HCT116 (cell line): ENCODE results near the gene ZHX3. TPM values are rescaled to one million over a fixed set of nuclear protein-coding genes. Genes with fewer than 3 reads are reported as not detected.

ENCODE experiments used
- ATAC-seq: fragments of 200-7000 bp; cut with Tn5 transposase; 2 replicates; pipeline ENCODE4 v1.9.1; 2020; ENCODE audit warnings: mild to moderate bottlenecking, moderate library complexity
- BruUV-seq: library from RNA; stranded (reverse); fragments of 400-500 nt; replicated peaks from 2 replicates; lab custom pipeline; 2021; lab: Mats Ljungman, UMichigan
- CTCF ChIA-PET: fragments of 300-600 bp; sonication (Branson Sonifier 250); formaldehyde crosslinking; loops from one replicate; lab custom pipeline; 2021; ENCODE audit warnings: antibody characterized with exemption; lab: Charles Lee
- POLR2A ChIA-PET: fragments of 300-600, 350-600 bp; sonication (Branson Sonifier 250); formaldehyde crosslinking; loops from one replicate; lab custom pipeline; 2021; ENCODE audit warnings: antibody characterized with exemption; lab: Charles Lee
- RAD21 ChIA-PET, 2 experiments: fragments of 300-600 bp; sonication (Branson Sonifier 250); formaldehyde crosslinking; loops; one replicate each; lab custom pipeline; 2023; ENCODE audit warnings: low total read pairs in 2 of 2; ENCODE audit not compliant: uncharacterized antibody in 2 of 2, unreplicated experiment in 2 of 2, low non-redundant PET in 1 of 2; lab: Charles Lee
- DNase-seq: peaks from one replicate; pipeline ENCODE4 v3.0.0-alpha.2; 2010; ENCODE audit warnings: low read depth, low spot score
- H2AFZ ChIP-seq: fragments of 200-600 bp; shearing (Covaris generic), sonication (generic); 2 replicates; pipeline ENCODE4 v1.6.1; 2017; ENCODE audit warnings: low read depth, mixed run types, mixed read lengths, antibody characterized with exemption, low read length; ENCODE audit not compliant: poor library complexity, severe bottlenecking
- H3K27ac ChIP-seq: 2 replicates; pipeline ENCODE4 v1.5.1; 2012; ENCODE audit warnings: low read depth, low read length
- H3K27me3 ChIP-seq: fragments of 200-600 bp; sonication (generic); 2 replicates; pipeline ENCODE4 v1.6.1; 2016; ENCODE audit warnings: mixed run types, low read length, mixed read lengths; ENCODE audit not compliant: insufficient read depth
- H3K36me3 ChIP-seq, 2 experiments: fragments of 200-500 bp in 1 of 2; fragments of 200-600 bp in 1 of 2; sonication (Bioruptor generic) in 1 of 2; sonication (generic) in 1 of 2; 2 replicates each; pipeline versions ENCODE4 v1.5.1 to v1.6.1; 2014 to 2016; ENCODE audit warnings: low read length in 2 of 2, inconsistent platforms in 1 of 2, mixed read lengths in 1 of 2, mixed run types in 1 of 2; ENCODE audit not compliant: insufficient read depth in 2 of 2, control insufficient read depth in 1 of 2
- H3K4me1 ChIP-seq, 2 experiments: fragments of 200-600 bp in 1 of 2; sonication (generic) in 1 of 2; 2 replicates each; pipeline versions ENCODE4 v1.5.1 to v1.6.1; 2012 to 2017; ENCODE audit warnings: low read length in 2 of 2, inconsistent platforms in 1 of 2, mild to moderate bottlenecking in 1 of 2, mixed read lengths in 1 of 2, mixed run types in 1 of 2, moderate library complexity in 1 of 2; ENCODE audit not compliant: insufficient read depth in 2 of 2, control insufficient read depth in 1 of 2
- H3K4me2 ChIP-seq: fragments of 200-600 bp; sonication (generic); 2 replicates; pipeline ENCODE4 v1.6.1; 2017; ENCODE audit warnings: mixed run types, low read length, mixed read lengths
- H3K4me3 ChIP-seq, 2 experiments: fragments of 200-600 bp in 1 of 2; sonication (generic) in 1 of 2; replicated peaks in 1 of 2; 2 replicates each; pipeline ENCODE4 v1.5.1; 2011 to 2016; ENCODE audit warnings: low read length in 2 of 2, control low read depth in 1 of 2, low read depth in 1 of 2, mild to moderate bottlenecking in 1 of 2, mixed read lengths in 1 of 2, mixed run types in 1 of 2
- H3K79me2 ChIP-seq: fragments of 200-600 bp; sonication (generic); 2 replicates; pipeline ENCODE4 v1.6.1; 2017; ENCODE audit warnings: mild to moderate bottlenecking, mixed run types, low read length, moderate library complexity, mixed read lengths; ENCODE audit not compliant: insufficient read depth
- H3K9ac ChIP-seq: fragments of 200-600 bp; sonication (generic); 2 replicates; pipeline ENCODE4 v1.6.1; 2016; ENCODE audit warnings: low read length, mixed read lengths
- H3K9me2 ChIP-seq: fragments of 200-600 bp; sonication (generic), shearing (Covaris generic); 2 replicates; pipeline ENCODE4 v1.6.1; 2017; ENCODE audit warnings: mixed run types, mild to moderate bottlenecking, moderate library complexity; ENCODE audit not compliant: insufficient read depth
- H3K9me3 ChIP-seq, 2 experiments: fragments of 200-500 bp in 1 of 2; fragments of 200-600 bp in 1 of 2; sonication (Bioruptor generic) in 1 of 2; sonication (generic) in 1 of 2; 2 replicates each; pipeline ENCODE4 v1.6.1; 2014 to 2017; ENCODE audit warnings: low read length in 2 of 2, mixed read lengths in 2 of 2, inconsistent platforms in 1 of 2, low read depth in 1 of 2, mild to moderate bottlenecking in 1 of 2, mixed run types in 1 of 2, moderate library complexity in 1 of 2; ENCODE audit not compliant: control insufficient read depth in 1 of 2, insufficient read depth in 1 of 2
- H4K20me1 ChIP-seq: fragments of 200-600 bp; sonication (generic), shearing (Covaris generic); 2 replicates; pipeline ENCODE4 v1.6.1; 2017; ENCODE audit warnings: mixed run types, mild to moderate bottlenecking, moderate library complexity; ENCODE audit not compliant: insufficient read depth
- CBX3 ChIP-seq: IDR thresholded peaks from 2 replicates; pipeline ENCODE4 v1.6.1; 2012; ENCODE audit warnings: low read depth
- EGR1 ChIP-seq: IDR thresholded peaks from 2 replicates; pipeline ENCODE4 v1.6.1; 2012; ENCODE audit warnings: low read depth
- EZH2 ChIP-seq: fragments of 200-600 bp; sonication (generic); IDR thresholded peaks from 2 replicates; pipeline ENCODE4 v1.6.1; 2017; ENCODE audit warnings: antibody characterized with exemption, mixed run types
- FOSL1 ChIP-seq: IDR thresholded peaks from 2 replicates; pipeline ENCODE4 v1.6.1; 2012; ENCODE audit warnings: low read depth
- JUND ChIP-seq: IDR thresholded peaks from 2 replicates; pipeline ENCODE4 v1.6.1; 2012
- POLR2AphosphoS5 ChIP-seq: IDR thresholded peaks from 2 replicates; pipeline ENCODE4 v1.6.1; 2011; ENCODE audit warnings: mild to moderate bottlenecking, low read depth, low read length, moderate library complexity
- SIN3A ChIP-seq: IDR thresholded peaks from 2 replicates; pipeline ENCODE4 v1.6.1; 2012; ENCODE audit warnings: low read depth
- intact Hi-C: fragments of 100-400 bp; cut with micrococcal nuclease; formaldehyde crosslinking; loops from 2 replicates; pipeline ENCODE4 v1.10.0; 2022
- total RNA-seq: library from RNA; stranded (reverse); gene quantifications from one replicate; pipeline ENCODE4 v1.2.1, GENCODE V29; 2021; ENCODE audit not compliant: unreplicated experiment

The ZHX3 gene
- total RNA-seq, 1 experiment from 2014 or later, result 13.3 TPM

- no peaks in the 10 kb centered on the region for H3K27me3 ChIP-seq
- H3K9me2 ChIP-seq, result no peaks in the 10 kb centered on the region
- no peak for DNase-seq
- H2AFZ ChIP-seq, result no peak overlapping the region
- RAD21 ChIA-PET, result no interaction called here
- BruUV-seq, result no TSS peak
- no peak overlapping the region for H3K9ac ChIP-seq
- CTCF ChIA-PET, result no interaction called here
- TF ChIP-seq FOSL1 (no peak), CBX3 (peak; percentile 34; the same call in 1 of the 2 replicates)
- TF ChIP-seq, all 23 proteins: peak for 1
- POLR2A ChIA-PET, result no interaction called here
- Histone ChIP-seq H4K20me1 (no peaks in the 10 kb centered on the region), H3K27ac (no peak overlapping the region), H3K36me3 (no peaks in the 10 kb centered on the region), H3K4me1 (no peaks in the 10 kb centered on the region), H3K4me3 (no peak overlapping the region), H3K4me2 (no peak overlapping the region), H3K9me3 (0 out of 4 replicates have a peak, but pooled peaks cover 0 to 7% of the 10 kb centered on the region in 2 experiments), H3K79me2 (no peaks in the 10 kb centered on the region)
- intact Hi-C loops, result no loop called here
- no peak for ATAC-seq
These were observed 31.2 kb downstream of the ZHX3 start for GRCh38 chr20:41286240-41286851.

- no peak overlapping the region for H2AFZ ChIP-seq
- no peaks in the 10 kb centered on the region for H3K27me3 ChIP-seq
- intact Hi-C loops, result no loop called here
- H3K9me3 ChIP-seq, result no peaks in the 10 kb centered on the region
- H3K79me2 ChIP-seq, result no peaks in the 10 kb centered on the region
- ChIA-PET RAD21 (interaction anchor here in 1 of 2 experiments (0.6 kb wide), 1 partner anchor 142 kb away, joined by 3 read pairs; no protein-coding TSS in a partner anchor), POLR2A (no interaction called here), CTCF (no interaction called here)
- H3K4me3 ChIP-seq, result no peak overlapping the region
- H3K36me3 ChIP-seq, result no peaks in the 10 kb centered on the region
- DNase-seq (no peak), ATAC-seq (no peak)
- TF ChIP-seq EZH2 (no peak), POLR2AphosphoS5 (no peak), EGR1 (no peak), SIN3A (no peak), JUND (no peak)
- H4K20me1 ChIP-seq, result no peaks in the 10 kb centered on the region
- no peak overlapping the region for H3K9ac ChIP-seq
- H3K27ac ChIP-seq, result no peak overlapping the region
- BruUV-seq, result no TSS peak
- no peaks in the 10 kb centered on the region for H3K4me1 ChIP-seq
- no peak overlapping the region for H3K4me2 ChIP-seq
- H3K9me2 ChIP-seq, result no peaks in the 10 kb centered on the region
These were observed 37.8 kb downstream of the ZHX3 start for GRCh38 chr20:41279546-41280225.
